HCT116 (cell line): ENCODE data around the gene MED13L. TPM values are rescaled to one million over a fixed set of nuclear protein-coding genes. Genes with fewer than 3 reads are reported as not detected.

Experiments
- ATAC-seq: fragments of 200-7000 bp; cut with Tn5 transposase; 2 replicates; pipeline ENCODE4 v1.9.1; 2020; ENCODE audit warnings: mild to moderate bottlenecking, moderate library complexity
- BruUV-seq: library from RNA; stranded (reverse); fragments of 400-500 nt; replicated peaks from 2 replicates; lab custom pipeline; 2021; lab: Mats Ljungman, UMichigan
- CTCF ChIA-PET: fragments of 300-600 bp; sonication (Branson Sonifier 250); formaldehyde crosslinking; loops from one replicate; lab custom pipeline; 2021; ENCODE audit warnings: antibody characterized with exemption; lab: Charles Lee
- POLR2A ChIA-PET: fragments of 300-600, 350-600 bp; sonication (Branson Sonifier 250); formaldehyde crosslinking; loops from one replicate; lab custom pipeline; 2021; ENCODE audit warnings: antibody characterized with exemption; lab: Charles Lee
- RAD21 ChIA-PET, 2 experiments: fragments of 300-600 bp; sonication (Branson Sonifier 250); formaldehyde crosslinking; loops; one replicate each; lab custom pipeline; 2023; ENCODE audit warnings: low total read pairs in 2 of 2; ENCODE audit not compliant: uncharacterized antibody in 2 of 2, unreplicated experiment in 2 of 2, low non-redundant PET in 1 of 2; lab: Charles Lee
- DNase-seq: peaks from one replicate; pipeline ENCODE4 v3.0.0-alpha.2; 2010; ENCODE audit warnings: low read depth, low spot score
- H2AFZ ChIP-seq: fragments of 200-600 bp; shearing (Covaris generic), sonication (generic); 2 replicates; pipeline ENCODE4 v1.6.1; 2017; ENCODE audit warnings: low read depth, mixed run types, mixed read lengths, antibody characterized with exemption, low read length; ENCODE audit not compliant: poor library complexity, severe bottlenecking
- H3K27ac ChIP-seq: 2 replicates; pipeline ENCODE4 v1.5.1; 2012; ENCODE audit warnings: low read depth, low read length
- H3K27me3 ChIP-seq: fragments of 200-600 bp; sonication (generic); 2 replicates; pipeline ENCODE4 v1.6.1; 2016; ENCODE audit warnings: mixed run types, low read length, mixed read lengths; ENCODE audit not compliant: insufficient read depth
- H3K36me3 ChIP-seq, 2 experiments: fragments of 200-500 bp in 1 of 2; fragments of 200-600 bp in 1 of 2; sonication (Bioruptor generic) in 1 of 2; sonication (generic) in 1 of 2; 2 replicates each; pipeline versions ENCODE4 v1.5.1 to v1.6.1; 2014 to 2016; ENCODE audit warnings: low read length in 2 of 2, inconsistent platforms in 1 of 2, mixed read lengths in 1 of 2, mixed run types in 1 of 2; ENCODE audit not compliant: insufficient read depth in 2 of 2, control insufficient read depth in 1 of 2
- H3K4me1 ChIP-seq, 2 experiments: fragments of 200-600 bp in 1 of 2; sonication (generic) in 1 of 2; 2 replicates each; pipeline versions ENCODE4 v1.5.1 to v1.6.1; 2012 to 2017; ENCODE audit warnings: low read length in 2 of 2, inconsistent platforms in 1 of 2, mild to moderate bottlenecking in 1 of 2, mixed read lengths in 1 of 2, mixed run types in 1 of 2, moderate library complexity in 1 of 2; ENCODE audit not compliant: insufficient read depth in 2 of 2, control insufficient read depth in 1 of 2
- H3K4me2 ChIP-seq: fragments of 200-600 bp; sonication (generic); 2 replicates; pipeline ENCODE4 v1.6.1; 2017; ENCODE audit warnings: mixed run types, low read length, mixed read lengths
- H3K4me3 ChIP-seq, 2 experiments: fragments of 200-600 bp in 1 of 2; sonication (generic) in 1 of 2; replicated peaks in 1 of 2; 2 replicates each; pipeline ENCODE4 v1.5.1; 2011 to 2016; ENCODE audit warnings: low read length in 2 of 2, control low read depth in 1 of 2, low read depth in 1 of 2, mild to moderate bottlenecking in 1 of 2, mixed read lengths in 1 of 2, mixed run types in 1 of 2
- H3K79me2 ChIP-seq: fragments of 200-600 bp; sonication (generic); 2 replicates; pipeline ENCODE4 v1.6.1; 2017; ENCODE audit warnings: mild to moderate bottlenecking, mixed run types, low read length, moderate library complexity, mixed read lengths; ENCODE audit not compliant: insufficient read depth
- H3K9ac ChIP-seq: fragments of 200-600 bp; sonication (generic); 2 replicates; pipeline ENCODE4 v1.6.1; 2016; ENCODE audit warnings: low read length, mixed read lengths
- H3K9me2 ChIP-seq: fragments of 200-600 bp; sonication (generic), shearing (Covaris generic); 2 replicates; pipeline ENCODE4 v1.6.1; 2017; ENCODE audit warnings: mixed run types, mild to moderate bottlenecking, moderate library complexity; ENCODE audit not compliant: insufficient read depth
- H3K9me3 ChIP-seq, 2 experiments: fragments of 200-500 bp in 1 of 2; fragments of 200-600 bp in 1 of 2; sonication (Bioruptor generic) in 1 of 2; sonication (generic) in 1 of 2; 2 replicates each; pipeline ENCODE4 v1.6.1; 2014 to 2017; ENCODE audit warnings: low read length in 2 of 2, mixed read lengths in 2 of 2, inconsistent platforms in 1 of 2, low read depth in 1 of 2, mild to moderate bottlenecking in 1 of 2, mixed run types in 1 of 2, moderate library complexity in 1 of 2; ENCODE audit not compliant: control insufficient read depth in 1 of 2, insufficient read depth in 1 of 2
- H4K20me1 ChIP-seq: fragments of 200-600 bp; sonication (generic), shearing (Covaris generic); 2 replicates; pipeline ENCODE4 v1.6.1; 2017; ENCODE audit warnings: mixed run types, mild to moderate bottlenecking, moderate library complexity; ENCODE audit not compliant: insufficient read depth
- ATF3 ChIP-seq: IDR thresholded peaks from 2 replicates; pipeline ENCODE4 v1.6.1; 2012
- CBX3 ChIP-seq: IDR thresholded peaks from 2 replicates; pipeline ENCODE4 v1.6.1; 2012; ENCODE audit warnings: low read depth
- EGR1 ChIP-seq: IDR thresholded peaks from 2 replicates; pipeline ENCODE4 v1.6.1; 2012; ENCODE audit warnings: low read depth
- MAX ChIP-seq: IDR thresholded peaks from 2 replicates; pipeline ENCODE4 v1.6.1; 2012
- REST ChIP-seq: IDR thresholded peaks from 2 replicates; pipeline ENCODE4 v1.6.1; 2012; ENCODE audit warnings: low read depth
- SP1 ChIP-seq: IDR thresholded peaks from 2 replicates; pipeline ENCODE4 v1.6.1; 2012; ENCODE audit warnings: low read depth
- SRF ChIP-seq: IDR thresholded peaks from 2 replicates; pipeline ENCODE4 v1.6.1; 2012; ENCODE audit warnings: low read depth
- TCF7L2 ChIP-seq: IDR thresholded peaks from 2 replicates; pipeline ENCODE4 v1.7.0; 2011; ENCODE audit warnings: borderline replicate concordance, inconsistent platforms; ENCODE audit not compliant: insufficient read depth, insufficient read length; ENCODE audit errors: extremely low read depth
- ZFX ChIP-seq: fragments of 450-650 bp; IDR thresholded peaks from 2 replicates; pipeline ENCODE4 v1.6.1; 2017
- ZNF274 ChIP-seq: fragments of 200-500 bp; sonication (Bioruptor generic); IDR thresholded peaks from 2 replicates; pipeline ENCODE4 v1.6.1; 2014; ENCODE audit warnings: mild to moderate bottlenecking, low read depth, low read length, inconsistent platforms
- intact Hi-C: fragments of 100-400 bp; cut with micrococcal nuclease; formaldehyde crosslinking; loops from 2 replicates; pipeline ENCODE4 v1.10.0; 2022
- total RNA-seq: library from RNA; stranded (reverse); gene quantifications from one replicate; pipeline ENCODE4 v1.2.1, GENCODE V29; 2021; ENCODE audit not compliant: unreplicated experiment

Gene MED13L
- total RNA-seq, 1 experiment from 2014 or later: 176 TPM

GRCh38 chr12:116045150-116045549 is 232.3 kb downstream of the MED13L start (continued):
- no peak for TF ChIP-seq ATF3

- H4K20me1 ChIP-seq: peaks cover 25% of the 10 kb centered on the region; the same call in 1 of the 2 replicates
- ChIA-PET RAD21 (no interaction called here), POLR2A (no interaction called here), CTCF (no interaction called here)
- H3K4me1 ChIP-seq: no peaks in the 10 kb centered on the region
- intact Hi-C loops: no loop called here
- DNase-seq (no peak), ATAC-seq (no peak)
- no peaks in the 10 kb centered on the region for H3K9me3 ChIP-seq
- no peak overlapping the region for H3K4me2 ChIP-seq
- H3K4me3 ChIP-seq: no peak overlapping the region
- no peak overlapping the region for H2AFZ ChIP-seq
- H3K36me3 ChIP-seq: no peaks in the 10 kb centered on the region
- BruUV-seq: no TSS peak
- no peak overlapping the region for H3K27ac ChIP-seq
- H3K27me3 ChIP-seq: no peaks in the 10 kb centered on the region
- peaks cover 99% of the 10 kb centered on the region for H3K79me2 ChIP-seq
- TF ChIP-seq SRF: no peak
- no peak for TF ChIP-seq CBX3
- no peak for TF ChIP-seq ZFX
- TF ChIP-seq TCF7L2: no peak
- TF ChIP-seq ZNF274: no peak
- TF ChIP-seq MAX: no peak
- no peak for TF ChIP-seq SP1
- no peak for TF ChIP-seq EGR1
- no peak for TF ChIP-seq REST
- H3K9me2 ChIP-seq: no peaks in the 10 kb centered on the region
- H3K9ac ChIP-seq: no peak overlapping the region
Measured at GRCh38 chr12:116043659-116044535, 233.6 kb downstream of the MED13L start.
